ENCODE data around the gene NOM1.

DNA sequence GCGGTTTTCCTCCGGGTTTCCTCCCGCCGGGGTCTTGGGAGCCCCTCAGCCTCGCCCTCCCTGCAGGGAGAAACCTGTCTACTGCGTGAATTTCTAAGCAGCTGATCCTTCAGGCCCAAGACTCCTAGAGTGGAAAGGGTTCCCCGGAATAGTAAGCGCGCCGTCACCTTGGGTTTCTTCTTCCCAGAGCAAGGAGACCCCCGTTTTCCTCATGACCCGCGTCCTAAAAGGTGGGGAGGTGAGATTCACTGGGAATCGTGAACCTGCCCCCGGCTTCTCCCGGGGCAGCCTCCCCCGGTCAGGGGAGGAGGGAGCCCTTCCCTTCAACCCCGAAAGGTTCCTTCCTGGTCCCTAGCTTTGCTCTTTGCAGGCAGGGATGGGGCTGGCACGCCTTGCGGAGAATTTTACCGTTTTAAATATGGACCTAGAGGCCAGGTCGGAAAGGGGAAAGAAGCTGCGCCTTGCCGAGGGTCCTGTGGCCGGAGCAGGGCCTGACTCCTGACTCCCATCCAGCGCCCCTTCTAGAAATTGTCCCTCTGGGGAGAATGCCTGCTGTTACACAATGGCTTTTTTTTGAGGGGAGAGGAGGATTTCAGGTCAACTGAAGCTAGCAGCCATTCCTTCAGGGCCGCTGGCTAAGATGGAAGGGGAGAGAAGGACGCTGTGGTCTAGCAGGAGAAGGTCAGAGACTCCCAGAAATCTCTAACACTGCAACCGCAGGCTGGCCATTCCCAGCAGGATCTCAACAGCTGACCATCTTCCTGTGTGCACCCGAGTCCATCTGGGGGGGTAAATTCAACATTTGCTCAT, 72.6 kb downstream of the NOM1 start:
- TF ChIP-seq, protein P1, sequence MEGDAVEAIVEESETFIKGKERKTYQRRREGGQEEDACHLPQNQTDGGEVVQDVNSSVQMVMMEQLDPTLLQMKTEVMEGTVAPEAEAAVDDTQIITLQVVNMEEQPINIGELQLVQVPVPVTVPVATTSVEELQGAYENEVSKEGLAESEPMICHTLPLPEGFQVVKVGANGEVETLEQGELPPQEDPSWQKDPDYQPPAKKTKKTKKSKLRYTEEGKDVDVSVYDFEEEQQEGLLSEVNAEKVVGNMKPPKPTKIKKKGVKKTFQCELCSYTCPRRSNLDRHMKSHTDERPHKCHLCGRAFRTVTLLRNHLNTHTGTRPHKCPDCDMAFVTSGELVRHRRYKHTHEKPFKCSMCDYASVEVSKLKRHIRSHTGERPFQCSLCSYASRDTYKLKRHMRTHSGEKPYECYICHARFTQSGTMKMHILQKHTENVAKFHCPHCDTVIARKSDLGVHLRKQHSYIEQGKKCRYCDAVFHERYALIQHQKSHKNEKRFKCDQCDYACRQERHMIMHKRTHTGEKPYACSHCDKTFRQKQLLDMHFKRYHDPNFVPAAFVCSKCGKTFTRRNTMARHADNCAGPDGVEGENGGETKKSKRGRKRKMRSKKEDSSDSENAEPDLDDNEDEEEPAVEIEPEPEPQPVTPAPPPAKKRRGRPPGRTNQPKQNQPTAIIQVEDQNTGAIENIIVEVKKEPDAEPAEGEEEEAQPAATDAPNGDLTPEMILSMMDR (conservative IDR thresholded peaks at IDR 0.05), result no peak
- TF ChIP-seq ZFX (IDR thresholded peaks at IDR 0.05), result no peak

Data from C4-2B (cell line).